HEK293 (cell line): ENCODE data around the gene TM2D3.
A peak's percentile ranks its signal among the peaks of the same experiment; 100 is the strongest.

Experiments used
- CTCF ChIA-PET: fragments of 350-600 bp; formaldehyde crosslinking; extraction: SDS; loops from one replicate; lab custom pipeline; 2021; ENCODE audit warnings: antibody characterized with exemption; lab: Yijun Ruan, JAX
- POLR2A ChIA-PET: fragments of 300-600 bp; formaldehyde crosslinking; extraction: SDS; loops from one replicate; lab custom pipeline; 2020; ENCODE audit warnings: antibody characterized with exemption, inconsistent platforms; lab: Yijun Ruan, JAX
- H3K27ac ChIP-seq: fragments of 200-500 bp; sonication (Bioruptor generic); 2 replicates; pipeline ENCODE4 v1.5.1; 2014; ENCODE audit warnings: low read depth, low read length, control low read depth, inconsistent platforms; ENCODE audit errors: extremely low read depth
- H3K36me3 ChIP-seq, 2 experiments: fragments of 200-500 bp in 1 of 2; sonication (Bioruptor generic) in 1 of 2; 1 replicate in 1 of 2; 2 replicates in 1 of 2; pipeline ENCODE4 v1.5.1; 2014 to 2017; ENCODE audit warnings: inconsistent platforms in 2 of 2, low read length in 2 of 2; ENCODE audit not compliant: control insufficient read depth in 2 of 2, insufficient read depth in 1 of 2
- H3K4me1 ChIP-seq: fragments of 200-500 bp; sonication (Bioruptor generic); 2 replicates; pipeline ENCODE4 v1.5.1; 2014; ENCODE audit warnings: mild to moderate bottlenecking, low read length, inconsistent platforms; ENCODE audit not compliant: control insufficient read depth, insufficient read depth
- H3K4me3 ChIP-seq: 2 replicates; pipeline ENCODE4 v1.5.1; 2011; ENCODE audit warnings: low read depth, mild to moderate bottlenecking, control low read depth, low read length, moderate library complexity
- H3K9me3 ChIP-seq: fragments of 200-500 bp; sonication (Bioruptor generic); 2 replicates; pipeline ENCODE4 v1.5.1; 2014; ENCODE audit warnings: low read depth, low read length, inconsistent platforms; ENCODE audit not compliant: control insufficient read depth, insufficient read depth
- MZF1 ChIP-seq: fragments of 450-650 bp; formaldehyde crosslinking; IDR thresholded peaks from 2 replicates; pipeline ENCODE4 v1.5.1; 2017; ENCODE audit warnings: missing biosample characterization, missing genetic modification characterization, borderline replicate concordance
- SCRT2 ChIP-seq: fragments of 450-650 bp; formaldehyde crosslinking; IDR thresholded peaks from 2 replicates; pipeline ENCODE4 v1.5.1; 2016; ENCODE audit warnings: missing biosample characterization, missing genetic modification characterization
- TCF7L2 ChIP-seq: IDR thresholded peaks from 2 replicates; pipeline ENCODE4 v1.6.1; 2011; ENCODE audit warnings: low read depth, mild to moderate bottlenecking, inconsistent platforms, low read length, moderate library complexity, borderline replicate concordance
- YY1 ChIP-seq: fragments of 450-650 bp; formaldehyde crosslinking; IDR thresholded peaks from 2 replicates; pipeline ENCODE4 v1.5.1; 2018; ENCODE audit warnings: missing biosample characterization, missing genetic modification characterization
- YY2 ChIP-seq: fragments of 450-650 bp; formaldehyde crosslinking; IDR thresholded peaks from 2 replicates; pipeline ENCODE4 v1.5.1; 2016; ENCODE audit warnings: missing biosample characterization, missing genetic modification characterization
- ZFHX2 ChIP-seq: fragments of 450-650 bp; formaldehyde crosslinking; conservative IDR thresholded peaks from 2 replicates; pipeline ENCODE4 v1.5.1; 2016; ENCODE audit warnings: missing biosample characterization, missing genetic modification characterization
- ZFP37 ChIP-seq: fragments of 450-650 bp; formaldehyde crosslinking; IDR thresholded peaks from 2 replicates; pipeline ENCODE4 v1.5.1; 2016; ENCODE audit warnings: missing biosample characterization, missing genetic modification characterization
- ZIC2 ChIP-seq: fragments of 450-650 bp; formaldehyde crosslinking; IDR thresholded peaks from 2 replicates; pipeline ENCODE4 v1.5.1; 2016; ENCODE audit warnings: missing biosample characterization, missing genetic modification characterization
- ZNF132 ChIP-seq: fragments of 450-650 bp; formaldehyde crosslinking; IDR thresholded peaks from 2 replicates; pipeline ENCODE4 v1.5.1; 2017; ENCODE audit warnings: missing biosample characterization, missing genetic modification characterization, borderline replicate concordance
- ZNF140 ChIP-seq: fragments of 450-650 bp; formaldehyde crosslinking; IDR thresholded peaks from 2 replicates; pipeline ENCODE4 v1.5.1; 2016; ENCODE audit warnings: missing biosample characterization, missing genetic modification characterization
- ZNF174 ChIP-seq: fragments of 450-650 bp; formaldehyde crosslinking; IDR thresholded peaks from 2 replicates; pipeline ENCODE4 v1.5.0; 2017; ENCODE audit warnings: missing biosample characterization, mild to moderate bottlenecking, missing genetic modification characterization
- ZNF2 ChIP-seq: fragments of 450-650 bp; formaldehyde crosslinking; IDR thresholded peaks from 2 replicates; pipeline ENCODE4 v1.5.1; 2016; ENCODE audit warnings: missing biosample characterization, missing genetic modification characterization
- ZNF214 ChIP-seq: fragments of 450-650 bp; formaldehyde crosslinking; IDR thresholded peaks from 2 replicates; pipeline ENCODE4 v1.5.1; 2017; ENCODE audit warnings: missing biosample characterization, mild to moderate bottlenecking, missing genetic modification characterization, borderline replicate concordance
- ZNF24 ChIP-seq: fragments of 450-650 bp; formaldehyde crosslinking; IDR thresholded peaks from 2 replicates; pipeline ENCODE4 v1.5.1; 2016; ENCODE audit warnings: missing biosample characterization, missing genetic modification characterization
- ZNF292 ChIP-seq: fragments of 450-650 bp; formaldehyde crosslinking; IDR thresholded peaks from 2 replicates; pipeline ENCODE4 v1.5.1; 2016; ENCODE audit warnings: low read depth, missing biosample characterization, missing genetic modification characterization, borderline replicate concordance
- ZNF354C ChIP-seq: fragments of 450-650 bp; formaldehyde crosslinking; IDR thresholded peaks from 2 replicates; pipeline ENCODE4 v1.5.1; 2016; ENCODE audit warnings: missing biosample characterization, missing genetic modification characterization, low read depth, borderline replicate concordance
- ZNF510 ChIP-seq: fragments of 450-650 bp; formaldehyde crosslinking; IDR thresholded peaks from 2 replicates; pipeline ENCODE4 v1.5.1; 2018; ENCODE audit warnings: mild to moderate bottlenecking, missing genetic modification characterization, missing biosample characterization; ENCODE audit not compliant: insufficient replicate concordance
- ZNF670 ChIP-seq: fragments of 450-650 bp; formaldehyde crosslinking; IDR thresholded peaks from 2 replicates; pipeline ENCODE4 v1.5.1; 2016; ENCODE audit warnings: missing biosample characterization, missing genetic modification characterization, low read depth
- ZNF704 ChIP-seq: fragments of 450-650 bp; formaldehyde crosslinking; IDR thresholded peaks from 2 replicates; pipeline ENCODE4 v1.5.1; 2016; ENCODE audit warnings: missing biosample characterization, missing genetic modification characterization
- TF ChIP-seq, protein P1 (sequence below): fragments of 450-650 bp; formaldehyde crosslinking; IDR thresholded peaks from 2 replicates; pipeline ENCODE4 v1.5.0; 2017; ENCODE audit warnings: missing biosample characterization, missing genetic modification characterization, borderline replicate concordance
- TF ChIP-seq, protein P2 (sequence below): fragments of 450-650 bp; formaldehyde crosslinking; IDR thresholded peaks from 2 replicates; pipeline ENCODE4 v1.5.1; 2016; ENCODE audit warnings: missing biosample characterization, missing genetic modification characterization

Gene TM2D3

GRCh38 chr15:101599091-101599490 is 53.1 kb downstream of the TM2D3 start:
- H3K27ac ChIP-seq, result no peak overlapping the region
- H3K4me3 ChIP-seq, result no peak overlapping the region
- no peaks in the 10 kb centered on the region; the same call in 1 of the 2 replicates for H3K4me1 ChIP-seq
- H3K9me3 ChIP-seq, result peaks cover 6% of the 10 kb centered on the region
- TF ChIP-seq ZFHX2 (tag by site-specific recombination) (no peak), ZNF354C (no peak), ZNF292 (tag by site-specific recombination) (no peak), ZIC2 (tag by site-specific recombination) (no peak), ZNF174 (tag by site-specific recombination) (no peak), SCRT2 (no peak)
- POLR2A ChIA-PET, result no interaction called here
- CTCF ChIA-PET, result interaction anchor here (0.7 to 1.1 kb wide), 3 partner anchors 13 to 584 kb away, joined by 3 to 4 read pairs (median 3); no protein-coding TSS in a partner anchor
- H3K36me3 ChIP-seq, result no peaks in the 10 kb centered on the region

- Histone ChIP-seq H3K27ac (no peak overlapping the region), H3K9me3 (peaks cover 6% of the 10 kb centered on the region), H3K36me3 (no peaks in the 10 kb centered on the region), H3K4me1 (no peaks in the 10 kb centered on the region; the same call in 1 of the 2 replicates), H3K4me3 (no peak overlapping the region)
- TF ChIP-seq TCF7L2 (peak; percentile 59; the same call in 1 of the 2 replicates), ZNF140 (no peak), MZF1 (tag by site-specific recombination) (peak; percentile 96), ZNF214 (tag by site-specific recombination) (no peak), ZNF2 (no peak), ZNF704 (tag by site-specific recombination) (no peak), ZNF132 (tag by site-specific recombination) (no peak), ZNF670 (tag by site-specific recombination) (no peak), ZFP37 (no peak), ZNF24 (no peak), YY2 (tag by site-specific recombination) (no peak), YY1 (tag by site-specific recombination) (no peak), ZNF510 (no peak)
- TF ChIP-seq, protein P1, sequence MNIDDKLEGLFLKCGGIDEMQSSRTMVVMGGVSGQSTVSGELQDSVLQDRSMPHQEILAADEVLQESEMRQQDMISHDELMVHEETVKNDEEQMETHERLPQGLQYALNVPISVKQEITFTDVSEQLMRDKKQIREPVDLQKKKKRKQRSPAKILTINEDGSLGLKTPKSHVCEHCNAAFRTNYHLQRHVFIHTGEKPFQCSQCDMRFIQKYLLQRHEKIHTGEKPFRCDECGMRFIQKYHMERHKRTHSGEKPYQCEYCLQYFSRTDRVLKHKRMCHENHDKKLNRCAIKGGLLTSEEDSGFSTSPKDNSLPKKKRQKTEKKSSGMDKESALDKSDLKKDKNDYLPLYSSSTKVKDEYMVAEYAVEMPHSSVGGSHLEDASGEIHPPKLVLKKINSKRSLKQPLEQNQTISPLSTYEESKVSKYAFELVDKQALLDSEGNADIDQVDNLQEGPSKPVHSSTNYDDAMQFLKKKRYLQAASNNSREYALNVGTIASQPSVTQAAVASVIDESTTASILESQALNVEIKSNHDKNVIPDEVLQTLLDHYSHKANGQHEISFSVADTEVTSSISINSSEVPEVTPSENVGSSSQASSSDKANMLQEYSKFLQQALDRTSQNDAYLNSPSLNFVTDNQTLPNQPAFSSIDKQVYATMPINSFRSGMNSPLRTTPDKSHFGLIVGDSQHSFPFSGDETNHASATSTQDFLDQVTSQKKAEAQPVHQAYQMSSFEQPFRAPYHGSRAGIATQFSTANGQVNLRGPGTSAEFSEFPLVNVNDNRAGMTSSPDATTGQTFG, result no peak
- TF ChIP-seq, protein P2, sequence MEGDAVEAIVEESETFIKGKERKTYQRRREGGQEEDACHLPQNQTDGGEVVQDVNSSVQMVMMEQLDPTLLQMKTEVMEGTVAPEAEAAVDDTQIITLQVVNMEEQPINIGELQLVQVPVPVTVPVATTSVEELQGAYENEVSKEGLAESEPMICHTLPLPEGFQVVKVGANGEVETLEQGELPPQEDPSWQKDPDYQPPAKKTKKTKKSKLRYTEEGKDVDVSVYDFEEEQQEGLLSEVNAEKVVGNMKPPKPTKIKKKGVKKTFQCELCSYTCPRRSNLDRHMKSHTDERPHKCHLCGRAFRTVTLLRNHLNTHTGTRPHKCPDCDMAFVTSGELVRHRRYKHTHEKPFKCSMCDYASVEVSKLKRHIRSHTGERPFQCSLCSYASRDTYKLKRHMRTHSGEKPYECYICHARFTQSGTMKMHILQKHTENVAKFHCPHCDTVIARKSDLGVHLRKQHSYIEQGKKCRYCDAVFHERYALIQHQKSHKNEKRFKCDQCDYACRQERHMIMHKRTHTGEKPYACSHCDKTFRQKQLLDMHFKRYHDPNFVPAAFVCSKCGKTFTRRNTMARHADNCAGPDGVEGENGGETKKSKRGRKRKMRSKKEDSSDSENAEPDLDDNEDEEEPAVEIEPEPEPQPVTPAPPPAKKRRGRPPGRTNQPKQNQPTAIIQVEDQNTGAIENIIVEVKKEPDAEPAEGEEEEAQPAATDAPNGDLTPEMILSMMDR, result no peak
- CTCF ChIA-PET, result interaction anchor here (0.7 kb wide), 1 partner anchor 44 kb away, joined by 3 read pairs; no protein-coding TSS in a partner anchor
- POLR2A ChIA-PET, result no interaction called here
Measured at GRCh38 chr15:101597360-101597928, 54.7 kb downstream of the TM2D3 start.
